ENCODE data around the gene TADA2A. TPM values are rescaled to one million over a fixed set of nuclear protein-coding genes. Genes with fewer than 3 reads are reported as not detected.

TADA2A gene
- polyA plus RNA-seq, 1 donor (not counting 4 experiments of a cell fraction or from before 2014, with no cell fraction given) = 13.8 TPM

- Histone ChIP-seq H4K20me1 (ENCODE audit: control insufficient read depth, extremely low read depth, insufficient read depth, low read length) (no peaks in the 10 kb centered on the region), H3K4me3 (ENCODE audit: control insufficient read depth in 2 of 3, extremely low read depth in 1 of 3, insufficient read depth in 2 of 3, low read depth in 1 of 3, low read length in 3 of 3) (no peak overlapping the region), H3K9me1 (ENCODE audit: control insufficient read depth, extremely low read depth, insufficient read depth, low read length) (no peaks in the 10 kb centered on the region), H3K27me3 (ENCODE audit: control insufficient read depth, extremely low read depth, insufficient read depth, low read length) (no peaks in the 10 kb centered on the region), H2AFZ (ENCODE audit: control insufficient read depth, low read length) (no peak overlapping the region), H3K9me3 (ENCODE audit: control insufficient read depth, low read depth, low read length) (no peaks in the 10 kb centered on the region), H3K9ac (ENCODE audit: control insufficient read depth, extremely low read depth, insufficient read depth, low read length) (no peak overlapping the region), H3K36me3 (ENCODE audit: control insufficient read depth in 2 of 2, extremely low read depth in 1 of 2, insufficient read depth in 2 of 2, low read length in 2 of 2) (no peaks in the 10 kb centered on the region), H3K4me1 (ENCODE audit: control insufficient read depth, extremely low read depth, insufficient read depth, low read length) (peaks cover 37% of the 10 kb centered on the region), H3K4me2 (ENCODE audit: control insufficient read depth, extremely low read depth, insufficient read depth, low read depth, low read length) (no peak overlapping the region), H3K27ac (ENCODE audit: control insufficient read depth, insufficient read depth, low read length) (no peak overlapping the region), H3K79me2 (ENCODE audit: control insufficient read depth, insufficient read depth, low read length) (peaks cover 11% of the 10 kb centered on the region)
- no peak for DNase-seq (ENCODE audit: low read depth, low spot score)
- TF ChIP-seq CTCF (optimal IDR thresholded peaks at IDR 0.05 in 1 of 3, IDR thresholded peaks at IDR 0.05 in 1 of 3, conservative IDR thresholded peaks at IDR 0.05 in 1 of 3; ENCODE audit: extremely low read depth in 1 of 3, insufficient read depth in 2 of 3, low read length in 3 of 3) (no peak), EZH2 (IDR thresholded peaks at IDR 0.05; ENCODE audit: low read length) (no peak)
- dilution Hi-C loops (cut with MboI; ENCODE audit: extremely low pct_ligation_motif_present, low sequenced_read_pairs) = no loop called here
- FAIRE-seq = no peak
Observed at GRCh38 chr17:37485938-37486570, 79.4 kb downstream of the TADA2A start.

GRCh38 chr17:37488009-37488604, 81.4 kb downstream of the TADA2A start:
- dilution Hi-C loops (cut with MboI; ENCODE audit: extremely low pct_ligation_motif_present, low sequenced_read_pairs) = no loop called here
- Histone ChIP-seq H3K27me3 (ENCODE audit: control insufficient read depth, extremely low read depth, insufficient read depth, low read length) (no peaks in the 10 kb centered on the region), H3K4me1 (ENCODE audit: control insufficient read depth, extremely low read depth, insufficient read depth, low read length) (peaks cover 33% of the 10 kb centered on the region), H3K27ac (ENCODE audit: control insufficient read depth, insufficient read depth, low read length) (peak overlapping the region; percentile 99), H3K9me3 (ENCODE audit: control insufficient read depth, low read depth, low read length) (no peaks in the 10 kb centered on the region), H2AFZ (ENCODE audit: control insufficient read depth, low read length) (no peak overlapping the region), H3K36me3 (ENCODE audit: control insufficient read depth in 2 of 2, extremely low read depth in 1 of 2, insufficient read depth in 2 of 2, low read length in 2 of 2) (peaks cover 0 to 2% of the 10 kb centered on the region in 2 experiments), H3K4me2 (ENCODE audit: control insufficient read depth, extremely low read depth, insufficient read depth, low read depth, low read length) (peak overlapping the region; percentile 86), H3K79me2 (ENCODE audit: control insufficient read depth, insufficient read depth, low read length) (peaks cover 28% of the 10 kb centered on the region), H3K9ac (ENCODE audit: control insufficient read depth, extremely low read depth, insufficient read depth, low read length) (peak overlapping the region; percentile 89), H3K9me1 (ENCODE audit: control insufficient read depth, extremely low read depth, insufficient read depth, low read length) (no peaks in the 10 kb centered on the region), H4K20me1 (ENCODE audit: control insufficient read depth, extremely low read depth, insufficient read depth, low read length) (no peaks in the 10 kb centered on the region), H3K4me3 (ENCODE audit: control insufficient read depth in 2 of 3, extremely low read depth in 1 of 3, insufficient read depth in 2 of 3, low read depth in 1 of 3, low read length in 3 of 3) (peak overlapping the region; percentile 67 to 81 (median 71))
- no peak for DNase-seq (ENCODE audit: low read depth, low spot score)
- TF ChIP-seq EZH2 (IDR thresholded peaks at IDR 0.05; ENCODE audit: low read length) (no peak), CTCF (optimal IDR thresholded peaks at IDR 0.05 in 1 of 3, IDR thresholded peaks at IDR 0.05 in 1 of 3, conservative IDR thresholded peaks at IDR 0.05 in 1 of 3; ENCODE audit: extremely low read depth in 1 of 3, insufficient read depth in 2 of 3, low read length in 3 of 3) (no peak)
- no peak for FAIRE-seq

Measured in keratinocyte (primary cell).